ENCODE measurements around the gene DCST2.

Gene DCST2

DNA sequence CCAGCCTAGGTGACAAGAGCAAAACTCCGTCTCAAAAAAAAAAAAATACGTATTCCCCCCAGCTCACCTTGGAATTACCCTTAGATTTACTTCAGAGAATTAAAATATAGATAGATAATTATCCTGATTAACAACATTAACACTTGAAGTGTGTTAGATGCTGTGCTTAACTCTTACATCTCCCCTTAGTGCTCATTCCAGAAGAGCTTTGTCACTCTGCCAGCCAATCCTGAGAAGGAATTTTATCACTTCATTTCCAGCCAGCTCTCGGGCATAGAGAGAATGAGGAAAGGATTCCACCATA, 61.4 kb downstream of the DCST2 start:
- no peak for DNase-seq (ENCODE audit: low read depth in 1 of 2, low spot score in 1 of 2)
- TF ChIP-seq GABPA (IDR thresholded peaks at IDR 0.05; ENCODE audit: low read depth) (no peak), SPI1 (IDR thresholded peaks at IDR 0.05; ENCODE audit: borderline replicate concordance, low read depth) (no peak), POLR2AphosphoS5 (IDR thresholded peaks at IDR 0.05; ENCODE audit: low read depth) (no peak)
- TF ChIP-seq, protein P1, sequence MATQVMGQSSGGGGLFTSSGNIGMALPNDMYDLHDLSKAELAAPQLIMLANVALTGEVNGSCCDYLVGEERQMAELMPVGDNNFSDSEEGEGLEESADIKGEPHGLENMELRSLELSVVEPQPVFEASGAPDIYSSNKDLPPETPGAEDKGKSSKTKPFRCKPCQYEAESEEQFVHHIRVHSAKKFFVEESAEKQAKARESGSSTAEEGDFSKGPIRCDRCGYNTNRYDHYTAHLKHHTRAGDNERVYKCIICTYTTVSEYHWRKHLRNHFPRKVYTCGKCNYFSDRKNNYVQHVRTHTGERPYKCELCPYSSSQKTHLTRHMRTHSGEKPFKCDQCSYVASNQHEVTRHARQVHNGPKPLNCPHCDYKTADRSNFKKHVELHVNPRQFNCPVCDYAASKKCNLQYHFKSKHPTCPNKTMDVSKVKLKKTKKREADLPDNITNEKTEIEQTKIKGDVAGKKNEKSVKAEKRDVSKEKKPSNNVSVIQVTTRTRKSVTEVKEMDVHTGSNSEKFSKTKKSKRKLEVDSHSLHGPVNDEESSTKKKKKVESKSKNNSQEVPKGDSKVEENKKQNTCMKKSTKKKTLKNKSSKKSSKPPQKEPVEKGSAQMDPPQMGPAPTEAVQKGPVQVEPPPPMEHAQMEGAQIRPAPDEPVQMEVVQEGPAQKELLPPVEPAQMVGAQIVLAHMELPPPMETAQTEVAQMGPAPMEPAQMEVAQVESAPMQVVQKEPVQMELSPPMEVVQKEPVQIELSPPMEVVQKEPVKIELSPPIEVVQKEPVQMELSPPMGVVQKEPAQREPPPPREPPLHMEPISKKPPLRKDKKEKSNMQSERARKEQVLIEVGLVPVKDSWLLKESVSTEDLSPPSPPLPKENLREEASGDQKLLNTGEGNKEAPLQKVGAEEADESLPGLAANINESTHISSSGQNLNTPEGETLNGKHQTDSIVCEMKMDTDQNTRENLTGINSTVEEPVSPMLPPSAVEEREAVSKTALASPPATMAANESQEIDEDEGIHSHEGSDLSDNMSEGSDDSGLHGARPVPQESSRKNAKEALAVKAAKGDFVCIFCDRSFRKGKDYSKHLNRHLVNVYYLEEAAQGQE (IDR thresholded peaks at IDR 0.05; ENCODE audit: insufficient replicate concordance, low read depth), result no peak
- TF ChIP-seq, protein P2, sequence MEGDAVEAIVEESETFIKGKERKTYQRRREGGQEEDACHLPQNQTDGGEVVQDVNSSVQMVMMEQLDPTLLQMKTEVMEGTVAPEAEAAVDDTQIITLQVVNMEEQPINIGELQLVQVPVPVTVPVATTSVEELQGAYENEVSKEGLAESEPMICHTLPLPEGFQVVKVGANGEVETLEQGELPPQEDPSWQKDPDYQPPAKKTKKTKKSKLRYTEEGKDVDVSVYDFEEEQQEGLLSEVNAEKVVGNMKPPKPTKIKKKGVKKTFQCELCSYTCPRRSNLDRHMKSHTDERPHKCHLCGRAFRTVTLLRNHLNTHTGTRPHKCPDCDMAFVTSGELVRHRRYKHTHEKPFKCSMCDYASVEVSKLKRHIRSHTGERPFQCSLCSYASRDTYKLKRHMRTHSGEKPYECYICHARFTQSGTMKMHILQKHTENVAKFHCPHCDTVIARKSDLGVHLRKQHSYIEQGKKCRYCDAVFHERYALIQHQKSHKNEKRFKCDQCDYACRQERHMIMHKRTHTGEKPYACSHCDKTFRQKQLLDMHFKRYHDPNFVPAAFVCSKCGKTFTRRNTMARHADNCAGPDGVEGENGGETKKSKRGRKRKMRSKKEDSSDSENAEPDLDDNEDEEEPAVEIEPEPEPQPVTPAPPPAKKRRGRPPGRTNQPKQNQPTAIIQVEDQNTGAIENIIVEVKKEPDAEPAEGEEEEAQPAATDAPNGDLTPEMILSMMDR (IDR thresholded peaks at IDR 0.05; ENCODE audit: insufficient read depth, low read length), result no peak
- H3K27ac ChIP-seq (replicated peaks), result no peak overlapping the region
- H3K27me3 ChIP-seq (ENCODE audit: insufficient read depth, poor library complexity, severe bottlenecking), result no peaks in the 10 kb centered on the region
- no peak overlapping the region for H3K4me3 ChIP-seq (replicated peaks; ENCODE audit: insufficient read depth, low read length)

DNA sequence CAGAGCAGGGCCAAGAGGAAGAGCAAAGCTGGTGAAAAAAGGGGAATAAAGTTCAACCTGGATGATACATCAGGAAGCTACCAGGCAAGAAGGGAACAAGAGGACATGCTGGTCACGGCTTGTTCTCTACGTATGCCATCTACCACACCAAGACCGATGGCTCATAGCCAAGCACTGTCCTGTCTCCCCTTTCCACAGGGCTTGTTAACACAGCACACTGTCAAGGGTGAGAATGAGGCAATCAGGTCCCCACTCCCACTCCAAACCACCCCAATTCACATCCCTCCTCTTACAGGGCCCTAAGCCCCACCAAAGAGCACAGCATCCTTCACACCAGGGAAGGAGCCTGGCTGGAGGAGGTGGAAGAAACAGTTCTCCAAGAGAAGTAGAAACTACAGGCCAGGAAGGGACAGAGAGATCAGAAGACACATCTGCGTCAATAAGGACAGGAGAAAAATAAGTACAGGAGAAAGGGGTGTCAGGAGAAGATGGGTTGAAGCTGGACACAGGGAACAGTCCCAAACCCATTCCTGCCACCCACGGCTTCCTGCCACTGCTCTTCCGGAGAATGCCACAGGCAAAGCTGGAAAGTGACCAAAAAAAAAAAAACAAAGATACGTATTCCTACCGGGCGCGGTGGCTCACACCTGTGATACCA, 62.1 kb downstream of the DCST2 start:
- Histone ChIP-seq H3K4me3 (replicated peaks; ENCODE audit: insufficient read depth, low read length) (no peak overlapping the region), H3K27ac (replicated peaks) (no peak overlapping the region), H3K27me3 (ENCODE audit: insufficient read depth, poor library complexity, severe bottlenecking) (no peaks in the 10 kb centered on the region)
- TF ChIP-seq, protein P1 (IDR thresholded peaks at IDR 0.05; ENCODE audit: insufficient replicate concordance, low read depth), result no peak
- TF ChIP-seq, protein P2 (IDR thresholded peaks at IDR 0.05; ENCODE audit: insufficient read depth, low read length), result no peak
- TF ChIP-seq SPI1 (IDR thresholded peaks at IDR 0.05; ENCODE audit: borderline replicate concordance, low read depth), result no peak
- no peak for TF ChIP-seq POLR2AphosphoS5 (IDR thresholded peaks at IDR 0.05; ENCODE audit: low read depth)
- no peak for TF ChIP-seq GABPA (IDR thresholded peaks at IDR 0.05; ENCODE audit: low read depth)
- no peak for DNase-seq (ENCODE audit: low read depth in 1 of 2, low spot score in 1 of 2)

DNA sequence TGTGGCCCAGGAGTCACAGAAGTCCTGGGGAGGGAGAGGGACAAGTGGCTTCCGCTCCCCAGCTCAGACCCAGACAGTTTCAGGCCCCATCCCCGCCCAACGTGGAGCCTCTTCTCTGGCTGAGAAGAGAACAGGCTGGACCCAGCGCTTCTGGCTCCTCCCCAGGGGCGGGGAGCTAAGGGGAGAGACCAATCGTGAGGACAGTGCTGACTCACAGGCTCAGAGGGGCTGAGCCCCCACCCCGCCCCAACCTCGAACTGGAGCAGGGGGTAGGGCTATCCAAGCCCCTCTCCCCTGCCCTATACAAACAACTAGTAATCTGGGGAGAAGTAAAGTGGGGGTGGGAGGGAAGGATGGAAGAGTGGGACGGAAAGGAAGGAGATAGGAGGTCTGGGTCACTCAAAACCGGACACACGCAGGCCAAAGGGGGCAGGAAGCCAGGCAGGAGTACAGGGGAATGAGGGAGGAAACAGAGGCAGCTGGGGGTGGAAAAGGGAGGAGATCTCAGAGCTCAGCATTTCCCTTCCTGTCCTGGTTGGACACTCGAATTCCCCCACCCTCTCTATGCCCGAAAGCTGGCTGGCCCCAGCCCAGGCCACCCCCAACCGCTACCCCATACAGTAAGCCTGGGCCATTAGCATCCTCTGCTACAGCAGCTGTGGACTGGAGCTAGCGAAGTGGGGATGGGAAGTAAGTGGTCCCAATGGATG, 62.8 kb downstream of the DCST2 start, which contains the start of gene SHC1:
TSS of gene SHC1 (minus strand) at position 117 of the 710 bp plus-strand sequence. CDS start 221 bp downstream, outside the sequence.
- no peaks in the 10 kb centered on the region for H3K27me3 ChIP-seq (ENCODE audit: insufficient read depth, poor library complexity, severe bottlenecking)
- H3K27ac ChIP-seq (replicated peaks), result no peak within 1 kb of the TSS
- DNase-seq (ENCODE audit: low read depth in 1 of 2, low spot score in 1 of 2), result no peak
- TF ChIP-seq SPI1 (IDR thresholded peaks at IDR 0.05; ENCODE audit: borderline replicate concordance, low read depth) (no peak), POLR2AphosphoS5 (IDR thresholded peaks at IDR 0.05; ENCODE audit: low read depth) (no peak), GABPA (IDR thresholded peaks at IDR 0.05; ENCODE audit: low read depth) (no peak)
- TF ChIP-seq, protein P1 (IDR thresholded peaks at IDR 0.05; ENCODE audit: insufficient replicate concordance, low read depth), result no peak
- TF ChIP-seq, protein P2 (IDR thresholded peaks at IDR 0.05; ENCODE audit: insufficient read depth, low read length), result no peak
- H3K4me3 ChIP-seq (replicated peaks; ENCODE audit: insufficient read depth, low read length), result no peak within 1 kb of the TSS
